GM21529 (cell line): Measurements from ENCODE around the gene MEIOSIN.

Experiments used
- ATAC-seq: cut with Tn5 transposase; IDR thresholded peaks from one replicate; pipeline ENCODE4 v1.9.1; 2021; ENCODE audit not compliant: unreplicated experiment

Gene MEIOSIN

GRCh38 chr19:45779231-45780145 is 46.2 kb downstream of the MEIOSIN start:
- ATAC-seq = no peak

GRCh38 chr19:45780146-45780447 is 46.9 kb downstream of the MEIOSIN start:
- ATAC-seq = no peak

GRCh38 chr19:45780448-45781213 is 47.4 kb downstream of the MEIOSIN start:
- no peak for ATAC-seq

GRCh38 chr19:45781214-45782161 is 48.2 kb downstream of the MEIOSIN start:
- no peak for ATAC-seq

- no peak for ATAC-seq
Observed at GRCh38 chr19:45782162-45782691, 49.0 kb downstream of the MEIOSIN start, which contains the start of gene DMPK. DMPK (minus strand) TSS chr19:45782490; CDS start chr19:45782352, 138 bp downstream.

- ATAC-seq = no peak
Observed at GRCh38 chr19:45782820-45783785, 49.9 kb downstream of the MEIOSIN start.

- no peak for ATAC-seq
Observed at GRCh38 chr19:45784096-45784495, 50.9 kb downstream of the MEIOSIN start.

GRCh38 chr19:45785097-45785496 is 51.9 kb downstream of the MEIOSIN start:
- no peak for ATAC-seq

- no peak for ATAC-seq
Observed at GRCh38 chr19:45785781-45786532, 52.7 kb downstream of the MEIOSIN start.

GRCh38 chr19:45786533-45786894 is 53.3 kb downstream of the MEIOSIN start:
- ATAC-seq = no peak

GRCh38 chr19:45789035-45789786 is 56.0 kb downstream of the MEIOSIN start:
- no peak for ATAC-seq

- no peak for ATAC-seq
Observed at GRCh38 chr19:45790942-45791341, 57.7 kb downstream of the MEIOSIN start.

GRCh38 chr19:45791744-45792469 is 58.7 kb downstream of the MEIOSIN start:
- ATAC-seq = peak; percentile 23

- peak; percentile 93 for ATAC-seq
Observed at GRCh38 chr19:45792470-45793177, 59.4 kb downstream of the MEIOSIN start, which contains the start of gene DMWD. DMWD (minus strand) TSS chr19:45792845; CDS start chr19:45792756, 89 bp downstream.

GRCh38 chr19:45793178-45793564 is 59.9 kb downstream of the MEIOSIN start:
- no peak for ATAC-seq

- ATAC-seq = no peak
Observed at GRCh38 chr19:45793876-45794275, 60.6 kb downstream of the MEIOSIN start.

GRCh38 chr19:45794627-45795026 is 61.4 kb downstream of the MEIOSIN start:
- ATAC-seq = no peak
